ENCODE data around the gene SIX2.

The SIX2 gene

DNA sequence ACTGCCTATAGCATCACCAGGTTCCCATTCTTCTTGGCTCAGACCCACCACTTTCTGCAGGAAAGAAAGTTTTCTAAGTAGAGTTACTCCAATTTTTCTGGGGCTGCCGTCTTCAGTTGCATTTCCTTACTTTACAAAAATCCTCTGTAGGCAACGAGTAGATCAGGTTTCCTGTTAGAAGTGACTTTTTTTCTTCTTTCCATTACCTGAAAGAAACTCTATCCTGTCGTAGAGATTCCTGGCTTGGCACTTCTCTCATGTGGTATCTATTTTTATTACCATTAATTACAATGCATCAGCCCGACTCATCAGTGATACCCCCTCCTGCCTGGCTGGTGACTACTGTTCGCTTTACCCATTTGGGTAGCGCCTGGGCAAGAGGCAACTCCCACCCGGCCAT is 5.6 kb upstream of the SIX2 start:
- DNase-seq: no peak

DNA sequence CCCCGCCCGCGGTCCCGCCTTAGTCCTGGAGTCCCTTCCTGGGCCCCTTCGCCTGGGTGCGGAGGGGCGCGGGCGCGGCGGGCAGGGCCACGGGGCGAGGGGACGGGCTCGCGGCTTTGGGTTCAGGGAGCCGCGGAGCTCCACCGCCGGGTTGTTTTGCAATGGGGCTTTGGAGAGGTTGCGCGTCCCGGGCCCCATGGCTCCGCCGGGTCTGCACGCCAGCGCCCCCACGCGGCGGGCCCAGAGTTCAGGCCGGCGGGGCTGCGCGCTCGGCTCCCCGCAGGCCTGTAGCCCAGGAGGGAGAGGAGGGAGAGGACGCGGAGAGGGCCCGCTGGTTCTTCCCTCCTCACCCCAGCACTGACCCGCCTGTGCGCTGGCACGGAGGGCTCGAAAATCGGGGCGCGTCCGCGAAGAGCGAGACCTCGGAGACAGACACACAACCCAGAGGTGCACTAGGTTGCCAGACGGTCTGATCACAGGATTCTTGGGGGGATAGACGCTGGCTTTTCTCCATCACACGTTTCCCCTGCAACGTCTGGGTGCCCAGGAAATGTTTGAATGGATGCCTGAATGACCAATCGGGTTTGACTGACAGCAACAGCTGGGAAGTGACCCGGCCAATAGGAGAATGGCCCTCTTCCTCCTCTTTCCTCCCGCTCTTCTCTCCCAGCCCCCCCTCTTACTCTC is 4.9 kb upstream of the SIX2 start:
- no peak for DNase-seq

- no peak for DNase-seq
Observed at GRCh38 chr2:45013229-45014015, 4.2 kb upstream of the SIX2 start.

GRCh38 chr2:45012733-45013132 is 3.5 kb upstream of the SIX2 start:
- no peak for DNase-seq

DNA sequence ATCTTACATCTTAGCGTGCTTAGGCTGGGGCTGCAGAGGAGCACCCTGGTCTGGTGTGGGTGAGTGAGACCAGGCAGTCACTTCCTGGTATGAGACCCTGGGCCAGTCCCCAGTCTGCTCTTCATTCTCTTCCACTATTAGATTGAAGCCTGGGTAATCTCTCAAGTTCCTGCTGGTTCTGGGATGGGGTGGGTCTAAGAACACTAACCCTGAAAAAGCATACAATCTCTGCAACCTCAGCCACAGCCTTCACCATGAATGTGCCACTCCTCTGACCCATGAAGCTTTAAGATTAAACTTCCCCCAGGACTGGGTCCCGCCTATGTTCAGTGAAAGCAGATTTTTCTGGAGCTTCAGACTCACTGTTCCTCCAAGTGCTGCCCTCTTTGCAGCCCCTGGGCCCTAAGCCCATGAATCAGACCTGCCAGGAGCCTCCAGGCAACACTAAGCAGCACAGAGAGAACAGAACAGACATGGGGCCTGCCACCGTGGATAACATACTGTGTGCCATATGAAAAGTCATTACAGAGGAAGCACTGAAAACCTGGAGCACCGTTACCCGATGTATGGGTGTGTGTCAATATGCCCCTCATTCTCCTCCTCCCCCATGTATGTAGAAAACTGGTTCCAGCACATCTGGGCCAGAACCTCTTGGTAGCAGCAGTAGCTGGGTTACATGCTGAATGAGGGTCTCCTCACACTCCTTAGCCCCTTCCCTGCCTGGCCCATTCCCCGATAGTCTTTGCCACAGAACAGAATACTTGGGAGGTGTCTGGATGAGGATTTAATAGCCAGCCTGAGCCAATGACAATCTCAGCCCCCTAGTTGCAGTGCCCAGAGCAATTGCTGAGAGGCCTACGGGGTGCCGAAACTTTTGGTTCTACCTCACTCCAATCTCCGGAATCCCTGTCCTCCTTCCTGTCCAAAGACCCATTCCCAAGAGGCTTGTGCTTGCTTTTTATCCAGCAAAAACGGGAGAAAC is 2.7 kb upstream of the SIX2 start:
- no peak for DNase-seq

DNA sequence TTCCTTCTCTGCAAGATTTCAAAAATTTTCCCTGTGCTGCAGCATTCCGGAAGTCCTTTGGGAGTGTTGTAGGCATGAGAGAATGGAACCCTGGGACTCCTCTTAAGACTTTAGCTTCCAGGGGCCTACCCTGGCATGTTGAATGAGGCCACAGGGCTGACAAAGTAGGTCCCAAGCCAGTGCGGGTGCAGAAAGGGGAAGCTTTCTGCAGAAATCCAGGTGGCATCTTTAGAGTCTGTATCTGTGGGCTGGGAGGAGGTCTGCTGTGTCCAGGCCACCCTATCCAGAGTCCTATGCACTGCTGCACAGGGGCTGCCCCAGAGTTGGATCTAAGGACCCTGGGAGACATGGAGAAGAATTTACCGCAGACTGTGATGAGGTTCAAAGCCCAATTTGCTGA is 1.9 kb upstream of the SIX2 start:
- DNase-seq: no peak

DNA sequence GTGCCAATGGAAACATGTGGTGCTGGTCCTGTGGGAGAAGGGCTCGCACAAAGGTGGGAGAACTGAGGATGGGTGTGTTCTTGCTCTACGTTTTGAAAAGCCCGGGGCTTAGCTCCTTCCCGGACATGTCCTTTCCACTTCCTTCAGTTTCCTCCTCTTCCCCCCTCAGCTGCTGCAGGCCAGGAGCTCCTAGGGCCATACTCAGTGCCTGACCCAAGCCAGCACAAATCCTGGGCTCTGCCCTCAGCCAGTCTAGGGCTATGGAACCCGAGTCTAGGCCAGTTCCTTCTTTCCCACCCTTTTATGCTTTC is 1.4 kb upstream of the SIX2 start:
- DNase-seq: no peak

DNA sequence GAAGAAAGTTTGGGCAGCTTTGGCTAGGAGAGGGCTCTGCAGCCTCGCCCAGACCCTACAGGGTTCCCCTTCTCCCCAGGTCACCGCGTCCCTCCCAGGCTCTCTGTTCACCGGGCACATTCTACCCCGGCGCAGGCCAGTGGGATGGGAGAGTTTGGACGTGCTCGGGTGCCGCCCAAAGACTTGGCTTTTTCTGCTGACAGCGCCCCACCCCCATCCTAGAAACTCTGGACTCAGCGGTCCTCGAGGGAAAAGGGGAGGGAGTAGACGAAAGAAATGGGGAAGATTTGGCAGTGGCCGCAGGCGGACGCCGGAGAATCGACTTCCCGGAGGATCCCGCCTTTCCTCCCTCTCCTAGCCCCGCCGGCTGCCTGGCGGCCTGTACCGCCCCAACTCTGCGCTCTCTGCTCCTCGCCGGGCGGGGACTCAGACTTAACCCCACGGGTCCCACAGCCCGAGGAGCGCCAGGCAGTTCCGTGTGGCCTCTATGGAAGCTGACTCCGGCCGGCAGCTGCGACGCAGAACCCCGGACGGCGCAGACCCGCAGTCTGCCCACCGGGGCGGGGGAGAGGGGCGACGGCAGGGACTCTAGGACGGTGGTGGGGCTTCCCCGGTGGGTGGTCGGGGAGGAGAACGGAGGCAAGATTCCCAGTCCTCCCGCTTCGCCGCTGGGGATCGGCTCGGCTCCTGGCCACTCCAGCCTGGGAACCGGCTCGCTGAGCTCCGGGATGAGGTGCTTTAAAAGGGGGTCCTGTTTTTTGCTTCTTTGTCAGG is 863 bp upstream of the SIX2 start:
- DNase-seq: no peak

GRCh38 chr2:45008296-45009129 is 739 bp downstream of the SIX2 start:
- no peak for DNase-seq

GRCh38 chr2:45007961-45008295 is 1.3 kb downstream of the SIX2 start:
- DNase-seq: no peak

DNA sequence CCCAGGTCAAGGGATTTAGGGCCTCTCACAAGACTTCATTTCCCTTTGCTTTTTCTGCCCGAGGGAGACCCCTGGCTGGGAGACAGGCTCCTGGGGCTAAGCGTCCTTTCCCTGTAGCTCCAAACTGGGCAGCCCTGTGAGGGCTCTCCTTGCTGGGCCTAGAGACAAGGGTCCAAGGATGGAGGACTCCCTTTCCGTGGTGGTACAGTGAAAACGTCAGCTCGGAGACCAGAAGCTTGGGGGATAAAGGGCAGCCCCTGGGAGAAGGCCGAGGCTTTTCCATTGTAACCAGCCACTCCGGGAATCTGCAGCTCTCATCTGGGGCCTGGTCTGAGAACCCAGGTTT is 2.3 kb downstream of the SIX2 start:
- DNase-seq: no peak

DNA sequence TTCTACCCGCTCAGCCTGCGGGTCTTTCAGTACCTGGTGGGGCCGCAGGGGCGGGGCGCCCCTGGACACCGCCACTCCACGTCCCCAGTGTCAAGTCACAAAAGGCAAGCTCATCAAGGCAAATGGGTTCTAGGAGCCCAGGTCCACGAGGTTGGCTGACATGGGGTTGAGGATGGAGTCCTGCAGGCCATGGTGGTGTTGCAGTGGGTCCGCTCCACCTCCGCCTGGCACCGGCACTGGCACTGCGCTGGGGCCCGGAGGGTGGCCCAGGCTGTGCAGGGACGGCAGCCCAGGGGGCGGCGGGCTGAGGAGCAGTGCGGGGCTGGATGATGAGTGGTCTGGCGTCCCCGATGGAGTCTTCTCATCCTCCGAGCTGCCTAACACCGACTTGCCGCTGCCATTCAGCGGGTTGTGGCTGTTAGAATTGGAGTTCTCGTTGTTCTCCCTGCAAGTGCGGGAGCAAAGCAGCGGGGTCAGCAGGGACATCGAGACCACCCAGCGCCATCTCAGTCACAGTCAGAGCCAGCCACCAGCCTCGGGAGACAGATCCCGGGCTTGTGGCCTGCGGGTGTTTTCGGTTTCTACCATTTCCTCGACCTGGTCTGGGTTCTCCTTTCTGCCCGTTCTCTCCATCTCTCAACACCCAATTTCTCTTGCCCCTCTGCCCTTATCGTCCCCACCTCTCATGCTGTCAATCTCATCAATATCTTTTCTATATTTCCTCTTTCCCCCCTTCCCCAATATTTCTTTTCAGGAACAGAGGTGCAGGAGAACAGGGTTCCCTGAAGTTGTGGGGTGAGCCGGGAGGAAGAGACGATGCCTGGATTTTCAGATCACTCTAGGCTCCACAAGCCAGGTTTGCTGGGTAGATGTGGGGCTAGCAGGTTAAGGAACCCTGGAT is 3.0 kb downstream of the SIX2 start:
- no peak for DNase-seq

DNA sequence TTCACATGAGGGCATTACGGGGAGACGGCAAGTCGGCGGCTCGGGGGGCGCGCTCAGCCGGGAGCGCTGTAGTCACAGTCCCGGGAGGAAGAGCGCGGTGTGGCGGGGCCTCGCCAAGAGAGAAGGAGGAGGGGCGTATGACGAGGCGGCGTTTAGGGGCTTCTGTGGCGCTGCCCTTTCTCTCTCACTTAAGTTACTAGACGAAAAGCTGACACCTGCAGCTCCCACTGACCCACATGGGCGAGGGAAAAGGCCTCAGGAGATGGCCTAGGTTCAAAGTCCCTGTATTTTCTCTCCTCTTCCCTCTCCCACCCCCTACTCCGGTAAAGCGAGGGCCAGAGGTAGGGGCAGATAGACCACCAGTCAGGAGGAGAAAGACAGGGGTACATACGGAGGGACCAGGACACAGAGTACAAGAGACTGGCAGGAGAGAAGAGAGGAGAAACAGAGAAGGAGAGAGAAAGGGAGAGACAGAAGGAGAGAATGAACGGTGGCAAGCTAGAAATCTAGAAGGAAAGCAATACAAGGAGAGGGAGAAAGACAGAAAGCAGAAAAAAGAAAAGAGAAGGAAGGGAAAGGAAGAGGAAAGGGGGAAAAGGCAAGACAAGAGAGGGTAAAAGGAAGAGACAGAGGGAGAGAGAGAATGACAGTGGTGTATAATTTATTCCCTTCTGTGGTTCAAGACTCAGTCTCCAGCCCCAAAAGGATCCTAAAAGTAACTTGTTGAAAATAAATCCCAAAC is 3.8 kb downstream of the SIX2 start:
- no peak for DNase-seq

- no peak for DNase-seq
Observed at GRCh38 chr2:45004562-45005191, 4.6 kb downstream of the SIX2 start.

DNA sequence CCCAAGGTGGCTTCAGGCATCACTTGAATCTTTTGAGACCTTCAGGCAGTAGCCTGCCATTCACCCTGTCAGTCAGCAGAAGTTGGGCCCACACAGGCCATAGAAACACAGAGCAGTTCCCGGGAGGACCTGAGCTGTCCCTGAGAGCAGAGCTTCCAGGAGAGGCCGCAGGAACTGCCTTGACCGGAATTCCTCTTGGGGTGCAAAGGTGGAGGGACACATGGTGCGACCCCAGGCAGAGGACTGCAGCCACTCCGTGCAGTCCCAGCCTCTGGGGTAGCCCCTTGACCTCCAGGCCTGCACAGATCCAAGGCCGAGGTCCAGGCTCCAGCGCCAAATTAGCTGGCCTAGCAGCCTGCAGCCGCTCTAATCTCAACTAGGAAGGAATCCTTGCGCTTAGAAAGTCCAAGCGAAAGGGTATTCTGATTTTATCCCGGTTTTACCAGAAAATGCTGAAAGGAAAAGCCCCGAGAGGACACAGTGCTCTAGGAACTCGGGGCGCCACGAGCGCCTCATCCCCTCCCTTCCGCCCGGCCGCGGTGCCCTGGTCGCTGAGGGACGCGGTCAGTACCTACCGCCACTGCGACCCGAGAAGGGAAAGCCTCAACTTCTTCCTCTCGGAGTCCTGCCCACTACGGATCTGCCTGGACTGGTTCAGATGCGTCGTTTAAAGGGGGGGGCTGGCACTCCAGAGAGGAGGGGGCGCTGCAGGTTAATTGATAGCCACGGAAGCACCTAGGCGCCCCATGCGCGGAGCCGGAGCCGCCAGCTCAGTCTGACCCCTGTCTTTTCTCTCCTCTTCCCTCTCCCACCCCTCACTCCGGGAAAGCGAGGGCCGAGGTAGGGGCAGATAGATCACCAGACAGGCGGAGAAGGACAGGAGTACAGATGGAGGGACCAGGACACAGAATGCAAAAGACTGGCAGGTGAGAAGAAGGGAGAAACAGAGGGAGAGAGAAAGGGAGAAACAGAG is 5.4 kb downstream of the SIX2 start:
- no peak for DNase-seq

- DNase-seq: no peak
Observed at GRCh38 chr2:45002686-45003085, 6.6 kb downstream of the SIX2 start.

DNA sequence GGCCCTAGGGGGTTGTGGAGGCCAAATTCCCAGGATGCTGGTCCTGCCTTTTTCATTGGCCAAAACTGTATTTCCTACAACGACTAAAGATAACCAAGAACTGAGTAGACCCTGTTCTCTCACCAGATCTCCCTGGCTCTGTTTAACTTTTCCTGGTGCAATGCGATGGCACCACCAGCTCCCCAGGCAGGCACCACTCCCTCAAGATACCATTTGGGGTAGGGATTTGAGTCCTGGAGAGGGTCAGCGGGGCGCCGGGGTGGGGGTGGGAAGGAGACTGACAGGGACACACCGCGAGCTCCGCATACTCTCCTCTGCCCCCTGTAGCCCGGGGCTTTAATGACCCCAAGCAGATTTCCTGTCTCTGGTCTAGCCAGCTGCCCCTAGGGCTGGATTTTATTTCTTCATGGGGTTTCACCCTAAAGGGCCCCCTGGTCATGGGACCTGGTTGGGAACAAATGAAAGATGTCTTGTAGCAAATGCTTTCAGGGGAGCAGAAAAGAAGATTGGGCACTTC is 7.3 kb downstream of the SIX2 start:
- no peak for DNase-seq
